DOHH2 (cell line): Measurements from ENCODE around the gene PRDM5.

Experiments
- H3F3A ChIP-seq: fragments of 200-600 bp; sonication (generic), shearing (Covaris generic); 2 replicates; pipeline ENCODE4 v1.6.0; 2016; ENCODE audit warnings: antibody characterized with exemption, mild to moderate bottlenecking; ENCODE audit not compliant: control insufficient read depth, insufficient read depth
- H3K27ac ChIP-seq: fragments of 200-600 bp; sonication (generic); 2 replicates; pipeline ENCODE4 v1.5.1; 2014; ENCODE audit warnings: low read depth, mild to moderate bottlenecking, low read length, moderate library complexity
- H3K27me3 ChIP-seq: fragments of 200-600 bp; sonication (generic); 2 replicates; pipeline ENCODE4 v1.6.1; 2014; ENCODE audit warnings: mild to moderate bottlenecking, low read length, mixed read lengths; ENCODE audit not compliant: control insufficient read depth
- H3K36me3 ChIP-seq: fragments of 200-600 bp; sonication (generic); 2 replicates; pipeline ENCODE4 v1.6.1; 2014; ENCODE audit warnings: mild to moderate bottlenecking, low read length, moderate library complexity, mixed read lengths; ENCODE audit not compliant: control insufficient read depth
- H3K4me1 ChIP-seq: fragments of 200-600 bp; sonication (generic); 2 replicates; pipeline ENCODE4 v1.6.1; 2014; ENCODE audit warnings: mild to moderate bottlenecking, low read length, mixed read lengths; ENCODE audit not compliant: control insufficient read depth
- H3K4me2 ChIP-seq: fragments of 200-600 bp; sonication (generic); 2 replicates; pipeline ENCODE4 v1.6.0; 2014; ENCODE audit warnings: mild to moderate bottlenecking, low read length, moderate library complexity
- H3K4me3 ChIP-seq: fragments of 200-600 bp; sonication (generic); 2 replicates; pipeline ENCODE4 v1.5.1; 2014; ENCODE audit warnings: mild to moderate bottlenecking, low read length, mixed read lengths
- H3K79me2 ChIP-seq: fragments of 200-600 bp; sonication (generic); 2 replicates; pipeline ENCODE4 v1.6.1; 2014; ENCODE audit warnings: mild to moderate bottlenecking, low read length, mixed read lengths; ENCODE audit not compliant: control insufficient read depth
- H3K9me2 ChIP-seq: fragments of 200-600 bp; sonication (generic); replicated peaks from 2 replicates; pipeline ENCODE4 v1.6.1; 2014; ENCODE audit warnings: mild to moderate bottlenecking, low read length, mixed read lengths; ENCODE audit not compliant: control insufficient read depth
- H3K9me3 ChIP-seq: fragments of 200-600 bp; sonication (generic); 2 replicates; pipeline ENCODE4 v1.6.1; 2014; ENCODE audit warnings: antibody characterized with exemption, low read length, mixed read lengths; ENCODE audit not compliant: control insufficient read depth, insufficient read depth
- H4K20me1 ChIP-seq: fragments of 200-600 bp; sonication (generic); 2 replicates; pipeline ENCODE4 v1.6.0; 2014; ENCODE audit warnings: low read depth, mild to moderate bottlenecking, antibody characterized with exemption, low read length, moderate library complexity; ENCODE audit not compliant: control insufficient read depth, insufficient read depth
- CTCF ChIP-seq: fragments of 200-600 bp; sonication (generic); IDR thresholded peaks from one replicate; pipeline ENCODE4 v1.5.1; 2014; ENCODE audit warnings: antibody characterized with exemption, mild to moderate bottlenecking, low read depth, low read length; ENCODE audit not compliant: poor library complexity, severe bottlenecking
- EZH2phosphoT487 ChIP-seq: fragments of 200-600 bp; sonication (generic); IDR thresholded peaks from 2 replicates; pipeline ENCODE4 v1.6.1; 2017; ENCODE audit warnings: borderline replicate concordance, mild to moderate bottlenecking, antibody characterized with exemption, low read length, moderate library complexity, mixed read lengths

The PRDM5 gene

GRCh38 chr4:120760047-120760446 is 162.5 kb downstream of the PRDM5 start:
- TF ChIP-seq EZH2phosphoT487 = no peak
- TF ChIP-seq CTCF = no peak
- no peaks in the 10 kb centered on the region for H3F3A ChIP-seq

GRCh38 chr4:120755864-120756263 is 166.7 kb downstream of the PRDM5 start:
- no peaks in the 10 kb centered on the region for H3K9me2 ChIP-seq
- no peaks in the 10 kb centered on the region for H3K36me3 ChIP-seq
- H3K9me3 ChIP-seq = no peaks in the 10 kb centered on the region
- peaks cover 24% of the 10 kb centered on the region for H3K4me1 ChIP-seq
- H4K20me1 ChIP-seq = no peaks in the 10 kb centered on the region
- no peaks in the 10 kb centered on the region for H3K27me3 ChIP-seq
- no peaks in the 10 kb centered on the region for H3K79me2 ChIP-seq
- TF ChIP-seq CTCF = no peak
- no peak for TF ChIP-seq EZH2phosphoT487
- H3F3A ChIP-seq = no peaks in the 10 kb centered on the region
- no peak overlapping the region for H3K27ac ChIP-seq
- no peak overlapping the region for H3K4me2 ChIP-seq
- no peak overlapping the region for H3K4me3 ChIP-seq

More at GRCh38 chr4:120760047-120760446, 162.5 kb downstream of the PRDM5 start:
- Histone ChIP-seq H3K9me2 (no peaks in the 10 kb centered on the region), H3K4me1 (peaks cover 6% of the 10 kb centered on the region), H3K4me2 (no peak overlapping the region), H3K36me3 (no peaks in the 10 kb centered on the region), H3K9me3 (no peaks in the 10 kb centered on the region), H3K27ac (no peak overlapping the region), H3K4me3 (no peak overlapping the region), H3K27me3 (no peaks in the 10 kb centered on the region), H4K20me1 (no peaks in the 10 kb centered on the region), H3K79me2 (no peaks in the 10 kb centered on the region)

- Histone ChIP-seq H3F3A (no peaks in the 10 kb centered on the region), H4K20me1 (no peaks in the 10 kb centered on the region), H3K4me1 (peaks cover 33% of the 10 kb centered on the region), H3K9me3 (peaks cover 5% of the 10 kb centered on the region), H3K27me3 (no peaks in the 10 kb centered on the region), H3K79me2 (no peaks in the 10 kb centered on the region), H3K9me2 (no peaks in the 10 kb centered on the region), H3K27ac (no peak overlapping the region), H3K4me2 (no peak overlapping the region), H3K4me3 (no peak overlapping the region), H3K36me3 (0 out of 2 replicates have a peak, but pooled peaks cover 2% of the 10 kb centered on the region)
- TF ChIP-seq EZH2phosphoT487 (no peak), CTCF (no peak)
Observed at GRCh38 chr4:120754590-120754989, 167.9 kb downstream of the PRDM5 start.
